ENCODE measurements around the gene TAC3.

Gene TAC3

DNA sequence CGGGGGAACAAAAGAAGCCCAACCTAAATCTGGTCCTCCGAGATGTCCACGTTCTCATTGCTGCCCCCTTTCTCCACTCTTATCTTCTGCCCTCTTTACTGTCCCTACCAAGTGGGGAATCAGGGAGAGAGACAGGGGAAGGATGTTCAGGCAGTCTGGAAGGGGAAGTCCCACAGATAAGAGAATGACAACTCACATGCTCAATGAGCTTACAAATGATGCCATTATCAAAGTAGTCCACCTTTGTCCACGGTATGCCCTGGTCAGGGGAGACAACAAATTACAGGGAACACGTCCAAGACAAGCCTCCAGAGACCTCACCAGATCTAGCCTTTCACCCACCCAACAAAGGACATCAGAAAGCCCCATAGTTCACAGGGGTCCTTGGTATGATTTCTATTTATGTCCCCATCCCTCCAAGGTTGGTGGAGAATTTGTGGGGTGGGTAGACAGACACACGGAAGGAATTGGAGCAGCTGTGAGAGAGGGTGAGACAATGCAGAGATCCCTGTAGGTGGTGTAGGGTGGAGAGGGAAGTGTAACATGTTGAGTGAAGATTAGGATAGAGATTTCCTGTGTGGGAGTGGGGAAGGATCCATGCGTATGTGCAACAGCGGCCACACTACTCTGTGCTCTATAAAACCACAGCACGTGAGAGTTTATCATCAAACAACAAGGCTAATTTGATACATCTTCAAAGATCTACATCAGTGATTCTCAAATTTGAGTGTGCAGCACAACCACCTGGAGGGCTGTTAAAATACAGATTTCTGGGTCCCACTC lies 22.9 kb upstream of the TAC3 start:
- DNase-seq (ENCODE audit: low read depth): no peak
- TF ChIP-seq, protein P1, sequence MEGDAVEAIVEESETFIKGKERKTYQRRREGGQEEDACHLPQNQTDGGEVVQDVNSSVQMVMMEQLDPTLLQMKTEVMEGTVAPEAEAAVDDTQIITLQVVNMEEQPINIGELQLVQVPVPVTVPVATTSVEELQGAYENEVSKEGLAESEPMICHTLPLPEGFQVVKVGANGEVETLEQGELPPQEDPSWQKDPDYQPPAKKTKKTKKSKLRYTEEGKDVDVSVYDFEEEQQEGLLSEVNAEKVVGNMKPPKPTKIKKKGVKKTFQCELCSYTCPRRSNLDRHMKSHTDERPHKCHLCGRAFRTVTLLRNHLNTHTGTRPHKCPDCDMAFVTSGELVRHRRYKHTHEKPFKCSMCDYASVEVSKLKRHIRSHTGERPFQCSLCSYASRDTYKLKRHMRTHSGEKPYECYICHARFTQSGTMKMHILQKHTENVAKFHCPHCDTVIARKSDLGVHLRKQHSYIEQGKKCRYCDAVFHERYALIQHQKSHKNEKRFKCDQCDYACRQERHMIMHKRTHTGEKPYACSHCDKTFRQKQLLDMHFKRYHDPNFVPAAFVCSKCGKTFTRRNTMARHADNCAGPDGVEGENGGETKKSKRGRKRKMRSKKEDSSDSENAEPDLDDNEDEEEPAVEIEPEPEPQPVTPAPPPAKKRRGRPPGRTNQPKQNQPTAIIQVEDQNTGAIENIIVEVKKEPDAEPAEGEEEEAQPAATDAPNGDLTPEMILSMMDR (IDR thresholded peaks at IDR 0.05; ENCODE audit: control insufficient read depth, insufficient read depth, low read depth, low read length, missing control alignments): no peak
- no peak overlapping the region for H3K4me3 ChIP-seq (ENCODE audit: control insufficient read depth, low read depth, low read length)

DNA sequence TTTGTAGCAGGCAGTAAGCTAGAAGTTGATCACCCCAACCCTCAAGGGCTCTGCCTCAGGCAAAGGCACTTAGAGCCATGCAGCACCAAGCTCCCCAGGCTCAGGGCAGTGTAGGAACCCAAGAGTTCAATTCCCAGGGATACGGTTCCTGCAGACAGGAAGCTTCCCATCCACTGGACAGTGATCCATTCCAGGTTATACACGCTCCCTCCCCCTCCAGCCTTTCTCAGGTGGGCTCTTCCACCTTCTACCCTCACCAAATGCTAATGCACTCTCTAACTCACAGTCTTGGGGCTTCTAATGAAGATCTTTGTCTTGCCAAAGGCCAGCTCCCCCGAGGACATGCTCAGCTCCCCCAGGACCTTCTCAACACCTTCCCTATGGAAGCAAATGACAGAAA lies 20.9 kb upstream of the TAC3 start:
- TF ChIP-seq, protein P1 (IDR thresholded peaks at IDR 0.05; ENCODE audit: control insufficient read depth, insufficient read depth, low read depth, low read length, missing control alignments): no peak
- DNase-seq (ENCODE audit: low read depth): no peak
- H3K4me3 ChIP-seq (ENCODE audit: control insufficient read depth, low read depth, low read length): no peak overlapping the region

DNA sequence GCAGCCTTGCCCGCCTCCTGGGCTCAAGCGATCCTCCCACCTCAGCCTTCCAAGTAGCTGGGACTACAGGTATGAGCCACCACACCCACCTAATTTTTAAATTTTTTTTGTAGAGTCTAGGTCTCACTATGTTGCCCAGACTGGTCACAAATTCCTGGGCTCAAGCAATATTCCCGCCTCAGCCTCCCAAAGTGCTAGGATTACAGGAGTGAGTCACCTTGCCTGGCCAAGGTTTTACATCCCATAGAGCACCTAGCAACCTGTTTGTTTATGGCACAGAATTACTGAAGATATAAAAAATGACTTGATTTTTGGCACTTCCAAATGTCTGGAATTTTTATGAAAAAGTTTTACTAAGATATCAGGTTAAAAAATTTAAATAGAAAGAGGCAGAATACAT lies 17.1 kb upstream of the TAC3 start:
- H3K4me3 ChIP-seq (ENCODE audit: control insufficient read depth, low read depth, low read length): no peak overlapping the region
- no peak for DNase-seq (ENCODE audit: low read depth)
- TF ChIP-seq, protein P1 (IDR thresholded peaks at IDR 0.05; ENCODE audit: control insufficient read depth, insufficient read depth, low read depth, low read length, missing control alignments): no peak

DNA sequence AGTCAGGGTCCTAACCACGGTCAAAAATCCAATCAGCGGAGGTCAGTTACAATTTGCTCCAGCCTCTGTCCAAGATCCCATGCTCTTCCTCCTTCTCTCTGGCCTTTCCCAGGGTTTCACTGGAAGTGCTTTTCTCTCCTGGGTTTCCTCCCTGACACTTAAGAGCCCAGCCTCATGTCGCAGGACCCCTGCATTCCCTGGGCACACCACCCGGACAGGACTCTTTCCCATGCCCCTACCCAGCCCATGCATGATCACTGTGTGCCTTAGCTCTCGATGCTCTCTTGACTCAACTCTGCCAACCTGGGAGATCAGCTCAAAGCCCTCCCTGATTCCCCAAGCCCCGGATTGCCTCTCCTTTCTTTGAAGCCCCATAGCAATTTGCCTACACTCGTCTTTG lies 15.5 kb upstream of the TAC3 start:
- DNase-seq (ENCODE audit: low read depth): no peak
- TF ChIP-seq, protein P1 (IDR thresholded peaks at IDR 0.05; ENCODE audit: control insufficient read depth, insufficient read depth, low read depth, low read length, missing control alignments): no peak
- no peak overlapping the region for H3K4me3 ChIP-seq (ENCODE audit: control insufficient read depth, low read depth, low read length)

DNA sequence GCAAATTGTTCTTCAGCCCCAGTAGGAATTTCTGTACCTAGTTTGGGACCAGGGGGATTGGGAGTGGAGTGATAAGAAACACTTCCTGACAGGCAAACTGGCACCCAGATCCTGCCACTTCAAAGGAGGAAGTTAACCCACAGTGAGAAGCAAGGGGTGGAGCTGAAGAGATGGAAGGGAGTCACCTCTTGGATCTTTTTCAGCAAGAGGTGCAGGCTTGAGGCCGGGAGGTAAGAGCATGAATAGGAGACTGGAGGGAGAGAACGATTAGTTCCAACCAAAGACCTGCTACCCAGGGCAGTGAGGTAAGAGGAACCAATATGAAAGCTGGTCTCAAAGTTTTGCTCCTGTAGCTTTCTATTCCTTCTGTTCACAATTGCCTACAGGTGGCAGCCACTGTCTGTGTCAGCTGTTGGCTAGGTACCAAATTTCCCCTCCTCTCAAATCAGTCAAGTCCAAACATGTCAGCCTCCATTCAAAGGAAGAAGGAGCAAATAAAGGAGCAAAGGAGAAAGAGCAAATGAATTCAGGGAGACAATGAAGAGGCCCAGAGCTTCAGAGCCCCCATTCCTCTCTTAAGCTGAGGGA lies 14.9 kb upstream of the TAC3 start:
- DNase-seq (ENCODE audit: low read depth): no peak
- TF ChIP-seq, protein P1 (IDR thresholded peaks at IDR 0.05; ENCODE audit: control insufficient read depth, insufficient read depth, low read depth, low read length, missing control alignments): no peak
- no peak overlapping the region for H3K4me3 ChIP-seq (ENCODE audit: control insufficient read depth, low read depth, low read length)

DNA sequence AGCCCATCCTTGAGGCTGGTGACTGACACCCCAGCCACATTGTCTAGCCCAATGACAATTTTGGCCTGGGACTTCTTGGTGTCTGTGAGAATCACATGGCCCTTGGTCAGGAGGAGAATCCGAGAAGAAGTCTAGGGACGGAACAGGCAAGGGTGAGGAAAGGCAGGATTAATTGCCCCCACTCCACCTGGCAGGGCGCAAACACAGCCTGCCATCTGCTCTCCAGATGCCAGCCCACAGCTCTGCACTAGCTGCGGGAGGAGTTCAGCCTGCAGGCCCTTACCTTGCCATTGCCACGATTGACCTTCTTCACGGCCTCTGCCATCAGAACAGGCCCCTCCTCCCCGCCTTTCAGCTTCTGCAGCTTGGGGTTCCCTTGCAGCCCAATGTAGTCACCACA lies 13.1 kb upstream of the TAC3 start:
- DNase-seq (ENCODE audit: low read depth): no peak
- no peak overlapping the region for H3K4me3 ChIP-seq (ENCODE audit: control insufficient read depth, low read depth, low read length)
- TF ChIP-seq, protein P1 (IDR thresholded peaks at IDR 0.05; ENCODE audit: control insufficient read depth, insufficient read depth, low read depth, low read length, missing control alignments): no peak

Data from AG09309 (cell line).